H1 (cell line): ENCODE data around the gene RGS9BP. TPM values are rescaled to one million over a fixed set of nuclear protein-coding genes. Genes with fewer than 3 reads are reported as not detected.

ENCODE experiments used
- CBX8 ChIP-seq: fragments of 300-800, 300-1000 bp; sonication (generic); IDR thresholded peaks from 2 replicates; pipeline ENCODE4 v1.7.1; 2016; ENCODE audit warnings: low read depth, low read length, borderline replicate concordance
- polyA plus RNA-seq, 7 experiments: library from polyadenylated mRNA; depleted of rRNA in 3 of 7; stranded (reverse) in 5 of 7; unstranded in 2 of 7; fragments of >200 nt in 5 of 7; fragments of 200-250 nt in 2 of 7; gene quantifications; 1 replicate in 5 of 7; 2 replicates in 1 of 7; 4 replicates in 1 of 7; pipeline versions ENCODE4 v1.2.1 to v1.2.3, GENCODE V29; 2011 to 2013; ENCODE audit warnings: missing spikeins in 2 of 7, mixed read lengths in 2 of 7
- total RNA-seq: library from RNA; stranded (reverse); fragmentation: NEBNext Ultra II Directional; extraction: Animal tissue kit (Norgen Biotek cat#: 25700); gene quantifications from 2 replicates; pipeline ENCODE4 v1.2.1, GENCODE V29; 2021

RGS9BP gene
- total and polyA plus RNA-seq, 2 of the 8 experiments (the other 6 are each of a cell fraction or from before 2014, with no cell fraction given) = 0.11 to 0.26 TPM

DNA sequence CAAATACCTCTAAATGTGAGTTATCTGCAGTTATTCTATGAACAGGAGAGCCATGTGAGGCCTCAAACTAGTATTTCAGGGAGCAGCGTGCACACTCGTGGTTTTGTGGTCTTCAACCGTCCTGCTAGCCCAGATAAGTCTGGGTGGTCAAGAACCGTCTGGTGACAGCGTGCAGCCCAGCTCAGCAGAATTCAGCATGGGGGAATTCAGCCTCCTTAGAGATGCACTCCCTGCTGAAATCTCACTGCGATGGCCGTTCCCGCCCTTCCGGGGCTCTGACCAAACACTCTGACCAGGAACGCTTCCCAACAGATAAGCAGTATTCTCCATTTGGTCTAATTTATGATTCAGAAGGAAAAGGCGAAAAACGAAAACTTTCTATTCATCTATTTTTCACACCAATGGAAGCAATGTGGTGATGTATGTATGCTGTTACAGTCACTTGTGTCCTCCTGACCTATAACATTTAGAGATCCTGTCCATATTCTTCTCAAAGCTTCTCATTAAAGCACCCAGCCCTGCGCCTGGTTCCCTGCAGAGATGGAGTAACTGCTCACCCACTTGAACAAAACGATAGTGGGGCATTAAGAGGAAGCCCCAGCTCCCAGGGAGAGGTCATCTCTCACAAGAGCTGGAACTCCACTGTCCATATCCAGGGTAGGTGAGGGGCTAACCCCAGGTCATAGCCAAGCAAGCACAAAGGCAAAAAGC is 3.6 kb upstream of the RGS9BP start (continued):
- TF ChIP-seq CBX8 = no peak
